HG02970 (cell line): ENCODE data around the gene SYCE3.

Experiments
- ATAC-seq: cut with Tn5 transposase; IDR thresholded peaks from one replicate; pipeline ENCODE4 v1.9.1; 2021; ENCODE audit warnings: mild to moderate bottlenecking, moderate library complexity, moderate number of reproducible peaks; ENCODE audit not compliant: unreplicated experiment, low FRiP score

SYCE3 gene

GRCh38 chr22:50505776-50506610, 56.7 kb downstream of the SYCE3 start:
- ATAC-seq, result no peak

DNA sequence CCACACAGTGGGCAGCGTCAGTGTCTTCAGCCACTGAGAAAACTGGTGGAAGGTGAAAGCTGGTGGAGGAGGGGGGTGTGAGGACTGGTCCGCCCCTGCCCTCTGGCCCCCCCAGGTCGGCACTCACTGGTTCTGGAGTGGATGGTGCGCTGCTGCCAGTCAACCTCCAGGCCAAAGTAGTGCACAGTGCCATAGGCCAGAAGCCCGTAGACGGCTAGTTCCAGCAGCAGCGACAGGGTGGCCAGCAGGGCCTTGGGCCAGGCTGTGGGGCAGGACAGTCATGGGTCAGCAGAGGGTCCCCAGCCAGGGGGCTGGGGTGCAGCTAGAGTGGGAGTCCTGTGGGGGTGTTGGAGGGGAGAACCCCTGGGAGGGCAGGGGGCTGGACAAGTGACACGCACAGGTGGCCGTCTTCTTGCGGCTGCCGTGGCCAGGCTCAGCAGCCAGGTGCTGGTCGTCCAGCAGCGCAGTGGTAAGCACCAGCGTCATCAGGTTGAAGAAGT, 57.4 kb downstream of the SYCE3 start:
- ATAC-seq, result no peak

DNA sequence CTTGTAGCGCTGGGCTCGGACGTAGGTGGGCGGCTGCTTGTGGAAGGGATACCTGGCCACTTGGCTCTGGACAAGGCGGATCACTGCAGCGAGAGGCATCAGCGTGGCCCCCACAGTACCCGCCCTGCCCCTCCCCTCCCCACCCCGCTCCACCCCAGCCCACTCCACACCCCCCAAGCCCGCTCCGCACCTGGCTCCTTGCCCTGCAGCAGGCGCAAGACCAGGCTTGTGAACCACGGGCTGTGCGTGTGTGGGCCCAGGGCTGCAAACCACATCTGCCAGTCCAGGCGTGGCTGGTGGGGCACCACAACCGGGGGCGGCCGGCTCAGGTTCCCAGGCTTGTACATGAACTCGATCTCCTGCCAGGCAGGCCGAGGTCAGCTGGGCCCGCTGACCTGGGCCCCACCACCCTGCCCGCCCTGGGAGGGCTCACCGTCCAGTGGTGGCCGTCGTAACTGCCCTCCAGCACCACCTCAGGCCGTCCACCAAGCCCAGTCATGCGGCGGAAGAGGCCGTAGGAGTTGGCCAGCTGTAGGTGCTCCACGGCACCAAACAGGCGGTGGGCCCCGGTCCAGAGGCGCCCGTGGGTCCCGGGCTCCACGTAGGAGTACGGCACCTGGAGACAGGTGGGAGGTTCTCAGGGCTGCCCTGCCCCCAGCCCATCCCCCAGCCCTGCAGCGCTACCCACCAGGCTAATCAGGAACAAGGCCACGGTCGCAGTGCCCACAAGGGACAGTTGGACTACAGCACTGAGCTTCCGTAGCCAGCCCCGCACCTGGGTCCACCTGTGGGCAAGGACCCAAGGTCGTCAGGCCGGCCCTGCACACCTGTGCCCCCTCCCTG, 58.1 kb downstream of the SYCE3 start:
- ATAC-seq, result no peak

GRCh38 chr22:50503475-50504145, 59.1 kb downstream of the SYCE3 start:
- no peak for ATAC-seq

DNA sequence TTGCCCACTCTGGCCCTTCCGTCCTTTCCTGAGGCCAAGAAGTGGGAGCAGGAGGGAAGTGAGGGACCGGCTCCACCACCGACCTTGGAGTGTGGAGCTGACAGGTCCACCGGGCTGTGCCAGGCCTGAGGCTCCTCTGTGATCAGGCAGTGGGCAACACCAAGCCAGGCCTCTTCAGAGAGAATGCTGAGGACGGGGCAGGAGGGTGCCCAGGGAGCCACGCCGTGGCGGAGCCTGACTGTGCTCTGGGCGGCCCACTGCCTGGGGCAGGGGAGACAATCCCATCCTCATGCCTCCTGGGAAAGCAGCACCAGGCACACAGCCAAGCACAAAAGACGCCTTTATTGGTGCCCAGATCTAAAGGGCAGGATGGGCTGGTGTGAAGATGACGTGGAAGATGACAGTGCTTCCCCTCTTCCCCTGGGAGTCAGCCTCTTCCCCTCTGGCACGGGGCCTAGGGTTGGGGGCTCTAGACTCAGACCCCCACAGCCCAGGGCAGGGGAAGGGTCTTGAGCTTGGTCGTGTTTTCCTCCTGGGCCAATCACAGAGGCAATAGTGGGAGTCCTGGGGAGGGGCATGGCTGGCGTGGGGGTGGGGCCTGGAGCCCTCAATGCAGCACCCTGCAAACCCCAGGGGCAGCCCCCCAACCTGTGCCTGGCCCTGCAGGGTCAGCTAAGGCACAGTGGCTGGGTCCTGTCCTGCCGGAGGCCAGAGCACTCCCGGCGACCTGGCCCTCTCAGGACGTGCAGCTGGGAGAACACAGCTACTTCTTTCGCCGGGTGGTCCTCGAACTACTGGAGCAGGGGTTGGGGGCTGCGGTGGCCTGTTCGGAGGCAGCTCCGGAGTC, 59.9 kb downstream of the SYCE3 start:
- ATAC-seq, result no peak

GRCh38 chr22:50502096-50502495, 60.6 kb downstream of the SYCE3 start:
- ATAC-seq, result no peak
